Activated T-cell treated with anti-CD3 and anti-CD28 coated beads for 1 hour (primary cell): ENCODE measurements around the gene STMN3.
"Not testable (repeated sequence)": the region's sequence is repeated elsewhere in the genome, so short reads cannot be mapped to it uniquely, and the experiment has no call there.

Experiments used
- DNase-seq: peaks from one replicate; pipeline ENCODE4 v3.0.0-alpha.2; 2020; ENCODE audit warnings: low read depth

STMN3 gene

GRCh38 chr20:63678667-63679465 lies 25.6 kb upstream of the STMN3 start:
- DNase-seq = no peak

DNA sequence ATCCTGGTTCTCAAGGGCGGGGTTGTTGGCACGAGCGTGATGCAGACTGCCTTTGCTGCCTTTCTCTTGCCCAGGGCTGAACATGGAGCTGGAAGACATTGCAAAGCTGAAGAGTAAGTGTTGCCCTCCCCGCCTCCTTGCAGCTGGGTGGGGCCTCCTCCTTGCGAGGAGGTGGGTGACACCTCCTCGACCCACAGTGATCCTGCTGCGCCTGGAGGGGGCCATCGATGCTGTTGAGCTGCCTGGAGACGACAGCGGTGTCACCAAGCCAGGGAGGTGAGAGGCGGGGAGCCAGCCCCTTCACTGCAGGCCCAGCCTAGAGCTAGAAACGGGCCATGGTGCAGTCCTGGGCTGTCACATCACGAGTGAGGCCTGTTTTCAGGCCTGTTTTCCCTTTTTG lies 24.8 kb upstream of the STMN3 start:
- no peak for DNase-seq

DNA sequence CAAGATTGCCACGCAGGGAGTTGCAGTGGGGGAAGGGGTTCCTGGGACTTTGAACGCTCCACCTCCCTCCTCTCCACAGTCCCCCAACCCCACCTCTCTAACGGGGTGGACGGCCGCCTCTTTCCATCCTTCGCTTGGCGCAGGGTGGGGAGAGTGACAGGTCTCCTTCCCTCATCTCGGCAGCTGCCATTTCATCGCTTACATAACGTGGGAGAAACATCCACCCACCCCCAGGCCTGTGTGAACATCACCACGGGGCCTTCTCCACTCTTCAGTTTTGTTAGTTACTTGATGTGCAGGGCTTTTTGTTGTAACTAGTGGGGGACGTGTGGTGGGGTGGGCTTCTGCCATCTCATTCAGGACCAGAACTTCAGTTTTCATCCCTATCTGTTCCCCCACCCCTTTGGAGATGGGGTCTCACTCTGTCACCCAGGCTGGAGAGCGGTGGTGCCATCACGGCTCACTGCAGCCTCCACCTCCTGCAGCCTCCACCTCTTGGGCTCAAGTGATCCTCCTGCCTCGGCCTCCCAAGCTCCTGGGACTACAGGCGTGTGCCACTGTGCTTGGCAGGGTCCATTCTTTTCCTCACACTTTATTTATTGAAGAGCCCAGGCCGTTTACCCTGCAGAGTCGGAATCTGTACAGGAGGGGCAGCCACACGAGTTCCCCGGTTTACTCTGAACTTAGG lies 22.6 kb upstream of the STMN3 start:
- no peak for DNase-seq

- no peak for DNase-seq
Measured at GRCh38 chr20:63673951-63674350, 20.7 kb upstream of the STMN3 start.

GRCh38 chr20:63672666-63673065 lies 19.4 kb upstream of the STMN3 start:
- DNase-seq = no peak

DNA sequence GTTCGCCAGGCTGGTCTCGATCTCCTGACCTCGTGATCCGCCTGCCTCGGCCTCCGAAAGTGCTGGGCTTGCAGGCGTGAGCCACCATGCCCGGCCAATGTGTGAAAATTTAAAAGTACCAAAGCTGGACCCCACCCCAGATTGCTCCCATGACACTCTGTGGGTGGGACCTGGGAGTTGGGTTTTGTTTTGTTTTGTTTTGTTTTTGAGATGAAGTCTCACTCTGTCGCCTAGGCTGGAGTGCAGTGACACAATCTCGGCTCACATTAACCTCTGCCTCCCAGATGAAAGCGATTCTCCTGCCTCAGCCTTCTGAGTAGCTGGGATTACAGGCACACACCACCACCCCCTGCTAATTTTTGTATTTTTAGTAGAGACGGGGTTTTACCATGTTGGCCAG lies 18.5 kb upstream of the STMN3 start:
- DNase-seq = not testable (repeated sequence)

DNA sequence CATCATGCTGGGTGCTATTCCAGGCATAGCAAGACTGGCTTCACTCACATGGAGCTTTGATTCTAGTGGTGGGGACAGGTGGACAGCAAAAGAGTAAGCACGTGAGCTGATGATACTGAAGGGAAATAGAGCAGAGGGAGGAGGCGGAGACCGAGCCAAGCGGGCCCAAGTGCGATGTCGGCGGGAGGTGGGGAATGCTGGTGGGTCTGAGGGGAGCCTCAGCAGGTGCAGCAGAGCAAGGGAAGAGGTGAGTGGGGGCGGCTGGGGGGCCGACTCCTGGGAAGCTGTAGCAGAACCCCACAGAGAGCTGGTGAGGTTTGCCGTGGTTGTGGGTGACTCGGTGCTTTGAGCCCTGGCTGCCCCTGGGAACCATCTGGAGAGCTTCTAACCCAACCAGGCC lies 15.1 kb upstream of the STMN3 start:
- DNase-seq = no peak

DNA sequence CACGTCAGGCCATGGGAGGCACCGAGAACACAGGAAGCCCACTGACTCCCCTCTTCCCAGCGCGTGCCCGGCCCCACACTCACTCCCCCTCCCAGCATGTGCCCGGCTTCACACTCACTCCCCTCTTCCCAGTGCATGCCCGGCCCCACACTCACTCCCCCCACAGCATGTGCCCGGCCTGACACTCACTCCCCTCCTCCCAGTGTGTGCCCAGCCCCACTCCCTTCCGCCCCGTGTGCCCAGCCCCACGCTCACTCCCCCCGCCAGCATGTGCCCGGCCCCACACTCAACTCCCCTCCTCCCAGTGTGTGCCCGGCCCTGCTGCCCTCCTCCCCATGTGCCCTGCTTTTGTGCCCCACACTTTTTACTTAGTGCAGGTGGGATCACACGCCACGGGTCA lies 14.6 kb upstream of the STMN3 start:
- no peak for DNase-seq

- DNase-seq = no peak
Measured at GRCh38 chr20:63665708-63666107, 12.5 kb upstream of the STMN3 start.

GRCh38 chr20:63664861-63665594 lies 11.8 kb upstream of the STMN3 start:
- no peak for DNase-seq

- DNase-seq = no peak
Measured at GRCh38 chr20:63664143-63664851, 11.1 kb upstream of the STMN3 start.

GRCh38 chr20:63663332-63664066 lies 10.3 kb upstream of the STMN3 start:
- DNase-seq = no peak

DNA sequence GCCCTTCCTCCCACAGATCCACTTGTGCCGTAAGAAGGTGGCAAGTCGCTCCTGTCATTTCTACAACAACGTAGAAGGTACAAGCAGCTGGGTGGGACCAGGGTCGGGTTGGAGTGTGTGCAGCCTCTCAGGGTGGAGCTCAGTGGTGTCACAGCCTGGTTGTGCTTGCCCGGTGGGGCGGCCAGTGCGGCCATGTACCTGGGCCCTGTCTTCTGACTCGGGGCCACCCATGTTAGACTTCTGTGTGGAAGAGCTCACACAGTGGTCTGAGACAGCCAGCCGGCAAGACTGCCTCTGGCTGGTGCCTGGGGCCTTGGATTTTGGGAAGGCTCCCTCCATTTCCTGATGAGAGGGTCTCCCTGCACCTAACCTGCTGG lies 9.6 kb upstream of the STMN3 start:
- no peak for DNase-seq

DNA sequence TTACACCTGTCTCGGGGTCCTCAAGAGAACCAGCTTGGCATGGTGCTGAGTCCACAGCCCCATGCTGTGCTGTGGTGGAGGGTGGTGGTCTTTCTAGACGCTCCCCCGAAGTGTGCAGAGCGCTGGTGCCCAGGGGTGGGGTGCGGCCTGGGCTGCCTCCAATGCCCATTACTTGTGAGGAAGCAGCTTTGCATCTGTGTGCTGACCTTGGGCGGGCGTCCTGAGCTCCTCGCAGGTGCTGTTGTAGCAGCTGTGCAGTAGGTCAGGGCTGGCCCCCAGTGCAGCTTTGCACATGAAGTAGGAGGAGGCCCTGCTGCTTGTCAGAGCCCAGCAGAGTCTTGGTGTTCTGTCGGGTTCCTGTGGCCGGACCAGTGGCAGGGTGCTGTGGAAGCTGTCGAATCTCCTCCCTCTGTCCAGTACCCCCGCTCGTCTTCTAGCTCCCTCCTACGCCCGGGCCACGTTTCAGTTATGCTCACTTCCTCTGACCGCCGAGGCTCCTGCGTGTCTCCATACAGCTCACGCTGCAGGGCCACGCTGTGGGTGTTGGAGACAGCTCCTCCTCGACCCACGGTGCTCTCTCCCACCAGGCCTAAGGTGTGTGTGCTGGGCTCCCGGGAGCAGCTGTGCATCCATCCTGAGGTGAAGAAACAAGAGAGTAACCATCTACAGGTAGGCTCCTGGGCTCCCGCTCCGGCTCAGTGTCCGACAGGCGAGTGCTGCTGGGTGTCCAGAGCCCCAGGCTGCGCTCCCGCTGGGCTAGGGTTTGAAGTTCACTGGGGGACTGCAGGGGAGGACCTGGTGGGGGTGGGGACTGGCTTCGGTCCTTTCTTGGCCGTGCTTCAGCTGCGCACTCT lies 9.0 kb upstream of the STMN3 start:
- no peak for DNase-seq

DNA sequence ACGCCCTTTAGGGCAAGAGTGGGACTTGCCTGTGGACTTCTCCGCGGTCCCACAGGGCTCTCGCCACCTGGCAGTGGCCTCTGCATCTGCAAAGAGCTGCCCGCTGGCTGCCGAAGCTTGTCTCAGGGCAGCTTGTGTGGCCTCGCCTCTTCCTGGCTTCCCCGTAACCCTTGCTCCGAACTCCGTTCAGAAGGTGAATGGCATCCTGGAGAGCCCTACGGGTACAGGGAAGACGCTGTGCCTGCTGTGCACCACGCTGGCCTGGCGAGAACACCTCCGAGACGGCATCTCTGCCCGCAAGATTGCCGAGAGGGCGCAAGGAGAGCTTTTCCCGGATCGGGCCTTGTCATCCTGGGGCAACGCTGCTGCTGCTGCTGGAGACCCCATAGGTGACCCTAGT lies 7.9 kb upstream of the STMN3 start:
- no peak for DNase-seq

GRCh38 chr20:63660622-63661021 lies 7.4 kb upstream of the STMN3 start:
- DNase-seq = no peak

DNA sequence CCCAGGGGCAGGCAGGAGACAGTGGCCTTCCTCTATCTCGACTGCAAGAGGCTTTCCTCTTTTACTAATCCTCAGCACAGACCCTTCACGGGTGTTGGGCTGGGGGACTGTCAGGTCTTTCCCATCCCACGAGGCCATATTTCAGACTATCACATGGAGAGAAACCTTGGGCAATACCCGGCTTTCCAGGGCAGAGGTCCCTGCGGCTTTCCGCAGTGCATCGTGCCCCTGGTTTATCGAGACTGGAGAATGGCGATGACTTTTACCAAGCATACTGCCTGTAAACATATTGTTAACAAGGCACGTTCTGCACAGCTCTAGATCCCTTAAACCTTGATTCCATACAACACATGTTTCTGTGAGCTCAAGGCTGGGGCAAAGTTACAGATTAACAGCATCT lies 7.0 kb upstream of the STMN3 start:
- DNase-seq = not testable (repeated sequence)

- no peak for DNase-seq
Measured at GRCh38 chr20:63659370-63659769, 6.1 kb upstream of the STMN3 start.

GRCh38 chr20:63658749-63659187 lies 5.5 kb upstream of the STMN3 start:
- DNase-seq = no peak

GRCh38 chr20:63657937-63658748 lies 4.9 kb upstream of the STMN3 start, which contains the start of gene RTEL1:
Gene RTEL1 (plus strand): TSS chr20:63658312. CDS start chr20:63659403, 1,091 bp downstream.
- DNase-seq = peak; percentile 84
